GM19328 (cell line): ENCODE results near the gene PPP1R3F.

ENCODE experiments used
- ATAC-seq: cut with Tn5 transposase; IDR thresholded peaks from one replicate; pipeline ENCODE4 v1.9.1; 2021; ENCODE audit warnings: mild to moderate bottlenecking, moderate library complexity; ENCODE audit not compliant: unreplicated experiment

The PPP1R3F gene

DNA sequence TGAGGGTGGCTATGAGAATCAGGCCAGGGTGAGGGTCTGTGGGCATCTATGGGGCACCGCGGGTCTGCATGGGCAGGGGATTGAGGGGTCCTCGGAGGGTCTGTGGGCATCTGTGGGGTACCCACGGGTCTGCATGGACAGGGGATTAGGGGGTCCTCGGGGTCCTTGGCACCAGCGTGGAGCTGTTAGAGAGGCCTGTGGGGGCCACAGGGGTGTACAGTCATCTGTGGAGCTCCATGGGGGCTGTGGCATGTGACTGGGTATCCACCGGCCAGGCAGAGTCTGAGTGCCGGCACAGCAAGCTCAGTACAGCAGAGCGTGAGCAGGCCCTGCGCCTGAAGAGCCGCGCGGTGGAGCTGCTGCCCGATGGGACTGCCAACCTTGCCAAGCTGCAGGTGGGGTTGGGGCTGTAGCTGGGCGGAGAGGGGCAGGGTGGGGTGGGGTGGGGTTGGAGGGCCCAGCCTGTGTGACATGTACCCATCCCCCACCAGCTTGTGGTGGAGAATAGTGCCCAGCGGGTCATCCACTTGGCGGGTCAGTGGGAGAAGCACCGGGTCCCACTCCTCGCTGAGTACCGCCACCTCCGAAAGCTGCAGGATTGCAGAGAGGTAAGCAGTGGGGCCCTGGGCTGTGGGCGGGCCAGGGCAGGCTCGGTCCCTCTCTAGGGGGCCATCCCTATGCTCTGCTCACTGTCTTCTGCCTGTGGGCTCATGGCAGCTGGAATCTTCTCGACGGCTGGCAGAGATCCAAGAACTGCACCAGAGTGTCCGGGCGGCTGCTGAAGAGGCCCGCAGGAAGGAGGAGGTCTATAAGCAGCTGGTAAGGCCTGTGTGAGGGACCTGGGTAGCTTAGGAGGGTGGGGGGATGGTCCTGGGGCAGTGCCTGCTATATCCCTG lies 21.4 kb upstream of the PPP1R3F start:
- no peak for ATAC-seq

DNA sequence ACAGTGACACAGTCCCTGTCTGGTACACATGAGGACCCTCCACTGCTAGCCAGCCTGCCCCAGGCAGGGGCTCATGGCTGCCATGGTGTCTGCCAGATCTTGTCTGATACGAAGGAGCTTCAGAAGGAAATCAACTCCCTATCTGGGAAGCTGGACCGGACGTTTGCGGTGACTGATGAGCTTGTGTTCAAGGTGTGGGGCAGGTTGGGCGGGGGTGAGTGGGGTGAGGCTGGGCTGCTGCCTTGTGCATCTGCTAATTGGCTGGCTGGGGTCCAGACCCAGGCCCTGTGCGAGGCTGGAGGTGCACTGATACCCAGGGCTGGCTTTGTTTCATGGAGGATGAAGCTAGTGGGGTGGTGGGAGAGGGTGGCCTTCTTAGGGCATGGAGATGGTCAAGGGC lies 20.5 kb upstream of the PPP1R3F start:
- no peak for ATAC-seq

- ATAC-seq = no peak
These were observed 20.0 kb upstream of the PPP1R3F start for GRCh38 chrX:49249616-49250015.

GRCh38 chrX:49250066-49250465 lies 19.5 kb upstream of the PPP1R3F start:
- ATAC-seq = no peak

GRCh38 chrX:49250578-49250977 lies 19.0 kb upstream of the PPP1R3F start:
- no peak for ATAC-seq

DNA sequence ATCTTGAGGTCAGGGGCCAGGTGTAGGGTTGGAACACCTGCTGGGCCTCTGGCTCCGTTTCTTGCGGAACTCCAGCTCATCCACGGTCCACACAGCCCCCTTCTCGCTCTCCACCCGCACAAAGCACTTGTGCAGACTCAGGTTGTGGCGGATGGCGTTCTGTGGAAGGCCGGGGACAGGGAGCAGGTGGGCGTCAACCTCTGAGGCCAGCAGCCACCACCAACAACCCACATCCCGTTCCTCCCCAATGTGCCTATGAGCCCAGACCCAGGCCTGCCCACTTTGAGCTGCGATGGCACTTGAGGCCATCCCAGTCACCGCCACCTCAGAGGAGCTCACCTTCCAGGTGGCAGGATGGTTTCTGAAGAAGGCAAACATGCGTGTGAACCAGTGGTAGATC lies 18.3 kb upstream of the PPP1R3F start:
- no peak for ATAC-seq

DNA sequence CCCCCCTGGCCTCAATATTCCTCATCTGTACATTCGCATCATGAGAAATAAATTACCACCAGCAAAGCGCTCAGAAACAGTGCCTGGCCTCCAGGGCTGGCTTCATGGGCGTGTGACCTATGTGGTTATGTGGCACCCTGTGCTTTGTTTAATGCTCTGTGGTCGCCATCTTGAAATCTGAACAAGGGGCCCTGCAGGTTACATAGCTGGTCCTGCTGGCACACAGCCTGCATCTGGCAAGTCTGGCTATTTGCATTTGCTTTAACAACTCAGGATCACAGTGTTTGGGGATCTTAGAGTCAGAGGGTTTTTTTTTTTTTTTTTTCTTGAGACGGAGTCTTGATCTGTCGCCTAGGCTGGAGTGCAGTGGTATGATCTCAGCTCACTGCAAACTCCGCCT lies 15.0 kb upstream of the PPP1R3F start:
- ATAC-seq = no peak

GRCh38 chrX:49256268-49256995 lies 13.2 kb upstream of the PPP1R3F start:
- ATAC-seq = no peak

DNA sequence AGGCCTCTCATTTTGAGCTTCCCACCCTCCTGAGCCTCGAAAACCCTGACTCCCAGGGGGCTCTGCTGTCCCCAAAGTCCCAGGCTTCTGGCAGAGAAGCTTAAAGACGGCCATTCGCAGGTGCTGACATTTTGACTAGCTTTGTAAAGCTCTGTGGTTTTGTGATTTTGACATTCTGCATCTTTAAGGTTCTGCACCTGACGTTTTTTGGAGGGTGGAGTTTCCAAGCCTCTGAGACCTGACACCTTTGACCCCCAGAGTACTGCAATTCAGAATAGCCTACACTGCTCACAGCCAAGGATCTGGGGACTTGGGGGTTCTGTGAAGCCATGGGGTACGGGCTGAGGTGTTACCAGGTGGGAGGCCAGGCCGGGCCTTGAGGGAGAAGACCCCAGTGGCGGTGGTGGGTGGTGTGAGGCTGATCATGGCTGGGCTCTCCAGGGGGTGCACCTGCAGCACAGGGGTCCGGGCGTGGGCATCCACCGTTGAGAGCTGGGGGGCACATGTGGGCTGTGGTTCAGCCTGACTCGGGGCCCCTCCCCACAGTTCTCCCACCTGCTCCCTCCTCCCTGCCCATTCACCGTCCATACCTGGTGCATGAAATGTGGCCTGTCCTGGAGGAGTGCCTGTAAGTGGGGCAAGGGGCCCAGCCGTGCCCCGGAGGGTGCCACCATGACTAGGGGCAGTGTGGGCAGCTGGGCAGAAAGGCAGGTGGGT lies 12.4 kb upstream of the PPP1R3F start:
- ATAC-seq = no peak

- no peak for ATAC-seq
These were observed 11.5 kb upstream of the PPP1R3F start for GRCh38 chrX:49257846-49258748.

DNA sequence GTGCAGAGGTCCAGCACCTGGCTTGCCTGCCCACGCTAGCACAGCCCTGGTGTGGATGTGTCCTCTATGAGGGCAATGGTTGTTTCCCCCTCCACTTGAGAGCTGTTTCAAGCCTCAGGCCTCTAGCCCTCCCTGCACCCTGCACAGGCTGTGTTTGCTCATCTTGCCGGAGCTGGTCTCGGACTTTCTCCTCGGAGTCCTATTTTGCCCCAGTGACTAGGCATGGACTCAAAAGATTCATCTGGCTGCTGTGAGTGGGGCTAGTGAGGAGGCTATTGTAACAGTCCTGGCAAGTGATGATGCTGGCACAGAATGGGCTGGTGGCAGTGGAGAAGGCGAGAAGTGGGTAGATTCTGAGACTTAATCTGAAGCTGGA lies 10.9 kb upstream of the PPP1R3F start:
- ATAC-seq = no peak

GRCh38 chrX:49260221-49260985 lies 9.2 kb upstream of the PPP1R3F start:
- ATAC-seq = no peak

- ATAC-seq = no peak
These were observed 7.0 kb upstream of the PPP1R3F start for GRCh38 chrX:49262603-49263002.

GRCh38 chrX:49263631-49264030 lies 6.0 kb upstream of the PPP1R3F start:
- no peak for ATAC-seq

DNA sequence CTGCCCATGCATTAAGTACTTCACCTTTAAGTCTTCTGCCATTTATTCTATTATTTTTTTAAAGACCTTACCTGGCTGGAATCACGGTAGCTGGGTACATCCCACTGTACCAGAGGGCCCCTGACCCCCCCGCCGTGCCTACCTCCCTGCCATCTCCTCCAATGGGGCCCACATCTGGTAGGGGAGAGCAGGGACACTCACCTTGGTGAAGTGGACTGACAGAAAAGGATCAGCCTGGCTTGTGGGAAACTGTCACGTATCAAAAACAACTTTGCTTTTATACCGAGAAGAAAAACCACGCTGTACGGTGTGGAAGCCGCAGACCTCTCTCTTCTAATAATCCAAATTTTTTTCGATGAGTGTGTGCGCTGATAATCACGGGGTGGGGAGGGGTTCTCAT lies 5.1 kb upstream of the PPP1R3F start, which contains the start of gene FOXP3:
TSS of gene FOXP3 (minus strand) at position 251 of the 400 bp plus-strand sequence. CDS start 6,205 bp downstream, outside the sequence.
- no peak for ATAC-seq

- no peak for ATAC-seq
These were observed 2.8 kb upstream of the PPP1R3F start for GRCh38 chrX:49266523-49267445.

- ATAC-seq = no peak
These were observed 937 bp upstream of the PPP1R3F start for GRCh38 chrX:49268702-49269009.

- ATAC-seq = peak; percentile 78
These were observed 405 bp upstream of the PPP1R3F start for GRCh38 chrX:49269010-49269766.
